Measurements from ENCODE around the gene TBCE. TPM values are rescaled to one million over a fixed set of nuclear protein-coding genes. Genes with fewer than 3 reads are reported as not detected.

The TBCE gene
- total and polyA plus RNA-seq, 2 donors (not counting 1 experiment from before 2014, with no cell fraction given) = 31.4 to 46.9 TPM

GRCh38 chr1:235415008-235415904, 48.0 kb downstream of the TBCE start:
- peaks cover 2% of the 10 kb centered on the region for H3K4me1 ChIP-seq (ENCODE audit: control insufficient read depth, extremely low read depth, insufficient read depth, low read length)
- H3K9ac ChIP-seq (ENCODE audit: insufficient read depth, low read length) = no peak overlapping the region
- no peaks in the 10 kb centered on the region for H3K27me3 ChIP-seq (ENCODE audit: control insufficient read depth, insufficient read depth, low read length)
- H4K20me1 ChIP-seq (ENCODE audit: control insufficient read depth, extremely low read depth, insufficient read depth, low read length) = no peaks in the 10 kb centered on the region
- H2AFZ ChIP-seq (ENCODE audit: low read length) = no peak overlapping the region
- no peak overlapping the region for H3K27ac ChIP-seq (ENCODE audit: insufficient read depth, low read length)
- H3K4me3 ChIP-seq (replicated peaks in 1 of 4; ENCODE audit: control extremely low read depth in 1 of 4, insufficient read depth in 1 of 4, low read depth in 3 of 4, low read length in 4 of 4) = no peak overlapping the region
- H3K4me2 ChIP-seq (ENCODE audit: extremely low read depth, insufficient read depth, low read length) = no peak overlapping the region
- no peaks in the 10 kb centered on the region for H3K9me3 ChIP-seq (ENCODE audit: control insufficient read depth, insufficient read depth, low read depth, low read length)
- peak; percentile 71 to 85 for DNase-seq (ENCODE audit: low read depth in 2 of 2)
- peaks cover 4% of the 10 kb centered on the region for H3K79me2 ChIP-seq (ENCODE audit: control insufficient read depth, insufficient read depth, low read length)
- H3K36me3 ChIP-seq (ENCODE audit: control insufficient read depth, insufficient read depth, low read length) = peaks cover 2% of the 10 kb centered on the region
- no peak for TF ChIP-seq EZH2 (IDR thresholded peaks at IDR 0.05; ENCODE audit: low read length, missing control alignments)
- TF ChIP-seq, protein P1, sequence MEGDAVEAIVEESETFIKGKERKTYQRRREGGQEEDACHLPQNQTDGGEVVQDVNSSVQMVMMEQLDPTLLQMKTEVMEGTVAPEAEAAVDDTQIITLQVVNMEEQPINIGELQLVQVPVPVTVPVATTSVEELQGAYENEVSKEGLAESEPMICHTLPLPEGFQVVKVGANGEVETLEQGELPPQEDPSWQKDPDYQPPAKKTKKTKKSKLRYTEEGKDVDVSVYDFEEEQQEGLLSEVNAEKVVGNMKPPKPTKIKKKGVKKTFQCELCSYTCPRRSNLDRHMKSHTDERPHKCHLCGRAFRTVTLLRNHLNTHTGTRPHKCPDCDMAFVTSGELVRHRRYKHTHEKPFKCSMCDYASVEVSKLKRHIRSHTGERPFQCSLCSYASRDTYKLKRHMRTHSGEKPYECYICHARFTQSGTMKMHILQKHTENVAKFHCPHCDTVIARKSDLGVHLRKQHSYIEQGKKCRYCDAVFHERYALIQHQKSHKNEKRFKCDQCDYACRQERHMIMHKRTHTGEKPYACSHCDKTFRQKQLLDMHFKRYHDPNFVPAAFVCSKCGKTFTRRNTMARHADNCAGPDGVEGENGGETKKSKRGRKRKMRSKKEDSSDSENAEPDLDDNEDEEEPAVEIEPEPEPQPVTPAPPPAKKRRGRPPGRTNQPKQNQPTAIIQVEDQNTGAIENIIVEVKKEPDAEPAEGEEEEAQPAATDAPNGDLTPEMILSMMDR (conservative IDR thresholded peaks at IDR 0.05 in 1 of 2, IDR thresholded peaks at IDR 0.05 in 1 of 2; ENCODE audit: low read depth in 1 of 2, low read length in 2 of 2) = peak; percentile 66 to 80

GRCh38 chr1:235416662-235417049, 49.4 kb downstream of the TBCE start:
- Histone ChIP-seq H3K9me3 (ENCODE audit: control insufficient read depth, insufficient read depth, low read depth, low read length) (no peaks in the 10 kb centered on the region), H3K79me2 (ENCODE audit: control insufficient read depth, insufficient read depth, low read length) (peaks cover 4% of the 10 kb centered on the region), H3K4me2 (ENCODE audit: extremely low read depth, insufficient read depth, low read length) (peak overlapping the region; percentile 56), H3K9ac (ENCODE audit: insufficient read depth, low read length) (no peak overlapping the region), H4K20me1 (ENCODE audit: control insufficient read depth, extremely low read depth, insufficient read depth, low read length) (no peaks in the 10 kb centered on the region), H3K4me3 (replicated peaks in 1 of 4; ENCODE audit: control extremely low read depth in 1 of 4, insufficient read depth in 1 of 4, low read depth in 3 of 4, low read length in 4 of 4) (no peak overlapping the region), H3K27ac (ENCODE audit: insufficient read depth, low read length) (no peak overlapping the region), H3K27me3 (ENCODE audit: control insufficient read depth, insufficient read depth, low read length) (no peaks in the 10 kb centered on the region), H2AFZ (ENCODE audit: low read length) (no peak overlapping the region), H3K36me3 (ENCODE audit: control insufficient read depth, insufficient read depth, low read length) (peaks cover 2% of the 10 kb centered on the region), H3K4me1 (ENCODE audit: control insufficient read depth, extremely low read depth, insufficient read depth, low read length) (peaks cover 2% of the 10 kb centered on the region)
- DNase-seq (ENCODE audit: low read depth in 2 of 2) = peak; percentile 39 to 54
- TF ChIP-seq, protein P1 (conservative IDR thresholded peaks at IDR 0.05 in 1 of 2, IDR thresholded peaks at IDR 0.05 in 1 of 2; ENCODE audit: low read depth in 1 of 2, low read length in 2 of 2) = no peak
- no peak for TF ChIP-seq EZH2 (IDR thresholded peaks at IDR 0.05; ENCODE audit: low read length, missing control alignments)

- H3K27me3 ChIP-seq (ENCODE audit: control insufficient read depth, insufficient read depth, low read length) = no peaks in the 10 kb centered on the region
Measured at GRCh38 chr1:235417086-235417697, 50.0 kb downstream of the TBCE start.

More at GRCh38 chr1:235417086-235417697, 50.0 kb downstream of the TBCE start:
- TF ChIP-seq EZH2 (IDR thresholded peaks at IDR 0.05; ENCODE audit: low read length, missing control alignments) = no peak
- TF ChIP-seq, protein P1 (conservative IDR thresholded peaks at IDR 0.05 in 1 of 2, IDR thresholded peaks at IDR 0.05 in 1 of 2; ENCODE audit: low read depth in 1 of 2, low read length in 2 of 2) = peak; percentile 76 to 86
- no peak overlapping the region for H2AFZ ChIP-seq (ENCODE audit: low read length)
- H4K20me1 ChIP-seq (ENCODE audit: control insufficient read depth, extremely low read depth, insufficient read depth, low read length) = no peaks in the 10 kb centered on the region
- H3K9me3 ChIP-seq (ENCODE audit: control insufficient read depth, insufficient read depth, low read depth, low read length) = no peaks in the 10 kb centered on the region
- H3K36me3 ChIP-seq (ENCODE audit: control insufficient read depth, insufficient read depth, low read length) = peaks cover 2% of the 10 kb centered on the region
- H3K79me2 ChIP-seq (ENCODE audit: control insufficient read depth, insufficient read depth, low read length) = peaks cover 4% of the 10 kb centered on the region
- no peak overlapping the region for H3K9ac ChIP-seq (ENCODE audit: insufficient read depth, low read length)
- H3K4me2 ChIP-seq (ENCODE audit: extremely low read depth, insufficient read depth, low read length) = peak overlapping the region; percentile 56
- peaks cover 2% of the 10 kb centered on the region for H3K4me1 ChIP-seq (ENCODE audit: control insufficient read depth, extremely low read depth, insufficient read depth, low read length)
- DNase-seq (ENCODE audit: low read depth in 2 of 2) = peak; percentile 74 to 86
- H3K4me3 ChIP-seq (replicated peaks in 1 of 4; ENCODE audit: control extremely low read depth in 1 of 4, insufficient read depth in 1 of 4, low read depth in 3 of 4, low read length in 4 of 4) = no peak overlapping the region
- no peak overlapping the region for H3K27ac ChIP-seq (ENCODE audit: insufficient read depth, low read length)
